GM23338 (cell line): ENCODE results near the gene WBP1. TPM values are rescaled to one million over a fixed set of nuclear protein-coding genes. Genes with fewer than 3 reads are reported as not detected.

Experiments used
- ATAC-seq: fragments of 200-7000 bp; cut with Tn5 transposase; 3 replicates; pipeline ENCODE4 v1.9.1; 2020
- DNase-seq: peaks from one replicate; pipeline ENCODE4 v3.0.0-alpha.2; 2015; ENCODE audit warnings: low spot score
- H2AFZ ChIP-seq: fragments of 200-600 bp; sonication (generic); 2 replicates; pipeline ENCODE4 v1.8.0; 2016; ENCODE audit warnings: antibody characterized with exemption, mild to moderate bottlenecking, moderate library complexity
- H3F3A ChIP-seq: fragments of 200-600 bp; sonication (generic); replicated peaks from 2 replicates; pipeline ENCODE4 v1.8.0; 2017; ENCODE audit warnings: antibody characterized with exemption, mixed run types, low read depth
- H3K27ac ChIP-seq: fragments of 200-600 bp; sonication (generic); 2 replicates; pipeline ENCODE4 v1.6.1; 2016; ENCODE audit warnings: low read depth
- H3K27me3 ChIP-seq: fragments of 200-600 bp; sonication (generic); 2 replicates; pipeline ENCODE4 v1.8.0; 2016; ENCODE audit warnings: mild to moderate bottlenecking, mixed run types, moderate library complexity; ENCODE audit not compliant: insufficient read depth
- H3K36me3 ChIP-seq: fragments of 200-600 bp; sonication (generic); 2 replicates; pipeline ENCODE4 v1.8.0; 2016; ENCODE audit warnings: mild to moderate bottlenecking; ENCODE audit not compliant: insufficient read depth
- H3K4me1 ChIP-seq: fragments of 200-600 bp; sonication (generic); 2 replicates; pipeline ENCODE4 v1.8.0; 2016; ENCODE audit warnings: mild to moderate bottlenecking, moderate library complexity; ENCODE audit not compliant: insufficient read depth
- H3K4me2 ChIP-seq: fragments of 200-600 bp; sonication (generic); 2 replicates; pipeline ENCODE4 v1.7.1; 2017; ENCODE audit warnings: mixed run types
- H3K4me3 ChIP-seq: fragments of 200-600 bp; sonication (generic); 2 replicates; pipeline ENCODE4 v1.6.1; 2016; ENCODE audit warnings: mixed run types
- H3K79me2 ChIP-seq: fragments of 200-600 bp; sonication (generic); replicated peaks from 2 replicates; pipeline ENCODE4 v1.8.0; 2017; ENCODE audit warnings: mild to moderate bottlenecking; ENCODE audit not compliant: insufficient read depth
- H3K9me2 ChIP-seq: fragments of 200-600 bp; sonication (generic); 2 replicates; pipeline ENCODE4 v1.8.0; 2017; ENCODE audit not compliant: insufficient read depth
- H4K20me1 ChIP-seq: fragments of 200-600 bp; sonication (generic); replicated peaks from 2 replicates; pipeline ENCODE4 v1.8.0; 2017; ENCODE audit warnings: mild to moderate bottlenecking; ENCODE audit not compliant: insufficient read depth
- H3K27ac Mint-ChIP-seq: 2 replicates; pipeline ENCODE4 v1.8.0; 2020; ENCODE audit warnings: inconsistent platforms, mild to moderate bottlenecking, moderate library complexity, mixed read lengths
- H3K27me3 Mint-ChIP-seq: 3 replicates; pipeline ENCODE4 v1.8.0; 2022; ENCODE audit warnings: low read depth, mild to moderate bottlenecking, moderate library complexity, mixed read lengths, inconsistent platforms; ENCODE audit not compliant: insufficient read depth, poor library complexity
- H3K36me3 Mint-ChIP-seq: 3 replicates; pipeline ENCODE4 v1.8.0; 2021; ENCODE audit warnings: low read depth, mild to moderate bottlenecking, inconsistent platforms, moderate library complexity, mixed read lengths
- H3K4me1 Mint-ChIP-seq: 3 replicates; pipeline ENCODE4 v1.8.0; 2020; ENCODE audit warnings: mild to moderate bottlenecking, inconsistent platforms, mixed read lengths
- H3K4me3 Mint-ChIP-seq: 3 replicates; pipeline ENCODE4 v1.8.0; 2021; ENCODE audit warnings: moderate library complexity, mild to moderate bottlenecking, inconsistent platforms, mixed read lengths
- H3K9me3 Mint-ChIP-seq: 3 replicates; pipeline ENCODE4 v1.8.0; 2020; ENCODE audit warnings: moderate library complexity, mild to moderate bottlenecking, inconsistent platforms, mixed read lengths
- CREB1 ChIP-seq: fragments of 250-450 bp; sonication (Bioruptor Pico); IDR thresholded peaks from 2 replicates; pipeline ENCODE4 v1.5.0; 2020; ENCODE audit warnings: low read depth, mild to moderate bottlenecking, moderate library complexity
- ETS1 ChIP-seq: IDR thresholded peaks from 2 replicates; pipeline ENCODE4 v1.6.1; 2016; ENCODE audit warnings: antibody characterized with exemption
- EZH2 ChIP-seq: fragments of 200-600 bp; sonication (generic); IDR thresholded peaks from one replicate; pipeline ENCODE4 v1.8.0; 2017; ENCODE audit warnings: antibody characterized with exemption, mild to moderate bottlenecking, low read depth; ENCODE audit not compliant: unreplicated experiment
- NANOG ChIP-seq: IDR thresholded peaks from 2 replicates; pipeline ENCODE4 v1.6.1; 2016; ENCODE audit warnings: antibody characterized with exemption, borderline replicate concordance
- POLR2AphosphoS5 ChIP-seq: IDR thresholded peaks from 2 replicates; pipeline ENCODE4 v1.6.1; 2016; ENCODE audit warnings: antibody characterized with exemption, low read depth
- STAT1 ChIP-seq: IDR thresholded peaks from one replicate; pipeline ENCODE4 v1.6.1; 2016; ENCODE audit warnings: antibody characterized with exemption; ENCODE audit not compliant: unreplicated experiment
- ZNF114 ChIP-seq: fragments of 250-450 bp; sonication (Bioruptor Pico); IDR thresholded peaks from 2 replicates; pipeline ENCODE4 v1.5.0; 2020; ENCODE audit warnings: mild to moderate bottlenecking, moderate library complexity
- ZNF331 ChIP-seq: fragments of 250-450 bp; sonication (Bioruptor Pico); IDR thresholded peaks from 2 replicates; pipeline ENCODE4 v1.5.0; 2020; ENCODE audit warnings: low read depth, mild to moderate bottlenecking, moderate library complexity
- polyA plus RNA-seq: library from polyadenylated mRNA; unstranded; fragments of >200 nt; fragmentation: Nextera tagmentation; extraction: Ambion mirVana; gene quantifications from 2 replicates; pipeline ENCODE4 v1.2.1, GENCODE V29; 2016
- total RNA-seq: library from RNA; depleted of rRNA; stranded (reverse); fragments of >200 nt; shearing (Covaris generic); gene quantifications from 2 replicates; pipeline ENCODE4 v1.2.3, GENCODE V29; 2014

Gene WBP1
- total and polyA plus RNA-seq, 2 experiments from 2014 or later, result 53.0 to 64.4 TPM

GRCh38 chr2:74491648-74492544 lies 33.7 kb downstream of the WBP1 start (continued):
- TF ChIP-seq NANOG, result no peak
- TF ChIP-seq POLR2AphosphoS5, result no peak
- no peak for TF ChIP-seq ZNF331
- TF ChIP-seq ETS1, result no peak
- no peak for TF ChIP-seq STAT1

GRCh38 chr2:74493546-74493945 lies 35.3 kb downstream of the WBP1 start:
- Histone ChIP-seq H3K36me3 (0 out of 2 replicates have a peak, but pooled peaks cover 5% of the 10 kb centered on the region), H3K27ac (no peak overlapping the region), H3K79me2 (no peaks in the 10 kb centered on the region), H3K27me3 (peaks cover 46% of the 10 kb centered on the region), H3K4me1 (peaks cover 10% of the 10 kb centered on the region; the same call in 1 of the 2 replicates), H3F3A (0 out of 2 replicates have a peak, but pooled peaks cover 14% of the 10 kb centered on the region), H3K4me3 (no peak overlapping the region), H2AFZ (no peak overlapping the region), H4K20me1 (no peaks in the 10 kb centered on the region; the same call in 1 of the 2 replicates), H3K4me2 (no peak overlapping the region), H3K9me2 (no peaks in the 10 kb centered on the region)
- no peak overlapping the region for H3K27ac Mint-ChIP-seq
- peaks cover 41% of the 10 kb centered on the region for H3K27me3 Mint-ChIP-seq
- H3K4me3 Mint-ChIP-seq, result no peak overlapping the region
- peaks cover 11% of the 10 kb centered on the region for H3K4me1 Mint-ChIP-seq
- no peak for DNase-seq
- no peaks in the 10 kb centered on the region; the same call in 2 of the 3 replicates for H3K9me3 Mint-ChIP-seq
- TF ChIP-seq POLR2AphosphoS5 (no peak), CREB1 (CRISPR knock-in tag) (no peak), STAT1 (no peak), ZNF331 (no peak)
- ATAC-seq, result no peak
- H3K36me3 Mint-ChIP-seq, result peaks cover 43% of the 10 kb centered on the region

- H3K27me3 Mint-ChIP-seq, result peaks cover 58% of the 10 kb centered on the region
- no peaks in the 10 kb centered on the region for H3K9me3 Mint-ChIP-seq
- no peak for ATAC-seq
- H3K27ac Mint-ChIP-seq, result no peak overlapping the region
- peaks cover 24% of the 10 kb centered on the region for H3K4me1 ChIP-seq
- 0 out of 2 replicates have a peak, but pooled peaks cover 5% of the 10 kb centered on the region for H3K36me3 ChIP-seq
- H3K27me3 ChIP-seq, result peaks cover 65% of the 10 kb centered on the region
- peaks cover 22% of the 10 kb centered on the region for H3K4me1 Mint-ChIP-seq
- H3K4me3 ChIP-seq, result no peak overlapping the region
- no peak overlapping the region for H3K4me2 ChIP-seq
- no peak for DNase-seq
- no peak overlapping the region for H2AFZ ChIP-seq
- H3F3A ChIP-seq, result peaks cover 26% of the 10 kb centered on the region
- H3K27ac ChIP-seq, result no peak overlapping the region
- peaks cover 3% of the 10 kb centered on the region; the same call in 1 of the 2 replicates for H4K20me1 ChIP-seq
- H3K4me3 Mint-ChIP-seq, result no peak overlapping the region
- no peaks in the 10 kb centered on the region for H3K79me2 ChIP-seq
- H3K36me3 Mint-ChIP-seq, result peaks cover 31% of the 10 kb centered on the region
- TF ChIP-seq ZNF114 (CRISPR knock-in tag) (no peak), NANOG (no peak), EZH2 (no peak), POLR2AphosphoS5 (no peak), CREB1 (CRISPR knock-in tag) (no peak)
- H3K9me2 ChIP-seq, result no peaks in the 10 kb centered on the region
These were observed 37.2 kb downstream of the WBP1 start for GRCh38 chr2:74495440-74495839.
